ENCODE data around the gene NXN. TPM values are rescaled to one million over a fixed set of nuclear protein-coding genes. Genes with fewer than 3 reads are reported as not detected.
"Not testable (repeated sequence)": the region's sequence is repeated elsewhere in the genome, so short reads cannot be mapped to it uniquely, and the experiment has no call there.

Gene NXN
- total RNA-seq, 1 donor from 2014 or later, result 0.52 TPM

DNA sequence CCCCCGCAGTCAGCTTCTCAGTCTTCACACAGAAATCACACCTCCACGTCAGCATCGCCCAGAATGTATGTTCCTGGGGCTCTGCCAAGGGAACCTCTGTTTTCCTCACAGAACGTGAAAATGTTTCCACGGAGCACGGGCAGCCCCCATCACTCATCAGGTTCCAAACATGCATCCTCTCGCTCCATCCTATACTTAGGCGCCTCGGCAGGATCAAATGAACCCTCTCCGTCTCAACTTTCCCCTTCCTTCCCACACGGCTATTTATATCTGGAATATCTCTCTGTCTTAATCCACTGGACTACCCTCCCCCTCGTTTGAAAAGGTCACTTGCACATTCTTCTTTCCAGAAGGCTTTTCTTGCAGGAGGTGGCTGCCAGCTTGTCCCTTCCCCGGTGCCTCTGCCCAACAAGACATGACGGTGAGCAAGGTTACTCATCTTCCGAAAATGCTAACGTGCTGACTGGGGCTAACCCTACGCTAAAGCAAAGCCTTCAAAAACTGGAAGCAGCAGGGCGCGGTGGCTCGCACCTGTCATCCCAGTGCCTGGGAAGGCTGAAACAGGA is 21.6 kb downstream of the NXN start:
- intact Hi-C loops (cut with micrococcal nuclease), result no loop called here

DNA sequence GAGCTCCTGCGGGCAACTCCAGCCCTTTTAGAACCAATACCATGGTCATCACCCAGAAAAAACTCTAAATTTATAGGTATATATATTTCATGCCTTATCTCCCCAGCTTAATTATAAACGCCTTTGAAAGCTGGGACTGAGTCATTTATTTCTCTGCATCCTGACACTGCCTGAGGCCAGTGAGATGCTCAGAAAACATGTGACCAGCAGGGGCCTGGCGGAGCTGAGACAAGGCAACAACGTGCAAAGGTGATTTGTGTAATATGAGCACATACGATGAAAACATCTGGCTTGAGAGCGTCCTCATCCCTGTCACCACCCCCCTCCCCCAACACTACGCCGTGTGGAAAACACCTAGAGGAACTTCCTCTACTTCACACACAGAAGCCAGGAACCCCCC is 22.7 kb downstream of the NXN start:
- intact Hi-C loops (cut with micrococcal nuclease), result no loop called here

DNA sequence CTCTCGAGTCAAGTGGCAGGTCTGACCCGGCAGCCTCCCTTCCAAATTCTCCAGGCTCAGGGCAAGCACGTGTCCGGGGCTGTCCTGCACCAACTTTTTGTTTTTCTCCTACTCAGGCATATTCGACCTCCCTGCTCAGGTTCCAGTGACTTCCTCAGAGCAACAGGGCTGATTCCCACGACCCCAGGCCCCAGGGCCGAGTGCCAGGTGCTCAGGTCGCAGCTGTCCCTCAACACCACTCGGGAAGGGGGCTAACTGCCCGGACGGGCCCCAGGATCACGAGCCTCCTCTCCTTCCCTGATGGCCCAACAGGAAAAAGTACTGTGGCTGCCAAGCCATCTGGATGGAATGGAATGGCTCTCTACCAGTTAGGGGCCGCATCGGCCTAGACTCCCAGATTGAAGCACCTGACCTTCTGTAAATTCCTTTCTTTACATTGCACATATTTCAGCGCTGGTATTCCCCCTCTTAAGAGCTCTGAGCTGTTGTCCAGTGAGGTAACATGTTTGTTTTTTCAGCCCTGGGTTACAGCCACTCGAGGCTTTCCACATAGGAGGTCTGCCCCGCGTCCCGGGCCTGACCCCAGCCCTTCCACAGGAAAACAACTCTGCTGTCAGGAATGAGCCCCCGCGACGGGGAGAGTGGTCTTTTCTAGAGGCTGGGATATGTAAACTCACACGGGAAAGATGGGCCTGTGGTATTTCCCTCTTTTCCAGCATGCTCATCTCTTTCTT is 25.0 kb downstream of the NXN start:
- intact Hi-C loops (cut with micrococcal nuclease), result no loop called here

DNA sequence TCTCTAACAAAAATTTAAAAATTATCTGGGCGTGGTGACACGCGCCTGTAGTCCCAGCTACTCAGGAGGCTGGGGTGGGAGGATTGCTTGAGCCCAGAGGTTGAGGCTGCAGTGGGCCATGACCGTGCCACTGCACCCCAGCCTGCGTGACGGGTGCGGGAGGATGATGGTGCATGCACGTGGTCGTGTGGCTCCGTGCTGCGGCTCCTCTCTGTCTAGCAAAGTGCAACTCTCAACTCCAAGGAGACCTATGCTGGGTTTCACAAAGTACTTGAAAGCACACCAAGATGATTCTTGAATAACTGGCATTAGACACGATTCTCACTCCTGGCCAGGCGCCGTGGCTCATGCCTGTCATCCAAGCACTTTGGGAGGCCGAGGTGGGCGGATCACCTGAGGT is 25.8 kb downstream of the NXN start:
- intact Hi-C loops (cut with micrococcal nuclease), result no loop called here

DNA sequence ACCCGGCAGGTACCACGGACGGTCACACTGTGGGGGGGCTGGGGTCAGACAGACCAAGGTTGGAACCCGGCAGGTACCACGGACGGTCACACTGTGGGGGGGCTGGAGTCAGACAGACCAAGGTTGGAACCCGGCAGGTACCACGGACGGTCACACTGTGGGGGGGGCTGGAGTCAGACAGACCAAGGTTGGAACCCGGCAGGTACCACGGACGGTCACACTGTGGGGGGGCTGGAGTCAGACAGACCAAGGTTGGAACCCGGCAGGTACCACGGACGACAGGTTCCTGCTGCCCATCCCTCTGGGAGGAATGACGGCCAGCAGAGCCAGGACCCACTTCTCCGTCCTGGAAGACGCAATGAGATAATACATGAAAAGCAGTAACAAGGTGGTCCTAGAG is 27.0 kb downstream of the NXN start:
- intact Hi-C loops (cut with micrococcal nuclease), result not testable (repeated sequence)

DNA sequence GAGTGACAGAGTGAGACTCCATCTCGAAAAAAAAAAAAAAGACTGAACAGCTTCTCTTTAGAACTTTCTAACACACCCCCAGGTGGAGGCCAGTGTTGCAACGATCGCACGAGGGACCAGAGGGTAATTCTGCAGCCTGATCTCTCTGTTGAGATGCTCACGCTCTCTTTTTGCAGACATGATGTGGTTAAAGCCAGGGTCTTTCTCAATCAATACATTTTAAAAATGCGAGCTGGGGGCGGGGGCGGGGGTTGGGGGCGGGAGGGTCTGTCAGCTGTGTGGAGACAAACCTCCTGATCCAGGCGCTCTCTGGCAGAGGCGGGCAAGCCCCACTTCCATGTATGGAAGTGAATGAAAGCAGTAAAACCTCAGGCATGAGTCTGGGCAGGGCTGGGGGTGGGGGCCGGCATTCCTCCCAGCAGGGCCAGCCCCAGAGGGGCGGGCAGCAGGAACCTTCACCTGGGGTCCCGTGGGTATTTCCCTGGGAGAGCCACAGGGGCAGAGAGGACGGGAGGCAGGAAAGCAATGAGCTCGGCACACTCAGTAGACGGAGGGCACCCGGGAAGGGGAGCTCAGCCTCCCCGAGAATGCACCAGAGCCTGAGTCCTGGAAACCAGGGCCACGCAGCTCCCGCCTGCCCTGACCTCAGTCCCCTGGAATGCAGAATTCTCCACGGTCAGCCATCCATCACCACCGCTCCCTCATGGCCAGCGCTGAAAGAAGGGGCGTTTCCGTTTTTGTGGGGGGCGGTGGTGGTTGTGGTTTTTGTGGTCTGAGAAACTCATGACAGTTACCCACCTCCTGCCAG is 28.0 kb downstream of the NXN start:
- intact Hi-C loops (cut with micrococcal nuclease), result no loop called here

DNA sequence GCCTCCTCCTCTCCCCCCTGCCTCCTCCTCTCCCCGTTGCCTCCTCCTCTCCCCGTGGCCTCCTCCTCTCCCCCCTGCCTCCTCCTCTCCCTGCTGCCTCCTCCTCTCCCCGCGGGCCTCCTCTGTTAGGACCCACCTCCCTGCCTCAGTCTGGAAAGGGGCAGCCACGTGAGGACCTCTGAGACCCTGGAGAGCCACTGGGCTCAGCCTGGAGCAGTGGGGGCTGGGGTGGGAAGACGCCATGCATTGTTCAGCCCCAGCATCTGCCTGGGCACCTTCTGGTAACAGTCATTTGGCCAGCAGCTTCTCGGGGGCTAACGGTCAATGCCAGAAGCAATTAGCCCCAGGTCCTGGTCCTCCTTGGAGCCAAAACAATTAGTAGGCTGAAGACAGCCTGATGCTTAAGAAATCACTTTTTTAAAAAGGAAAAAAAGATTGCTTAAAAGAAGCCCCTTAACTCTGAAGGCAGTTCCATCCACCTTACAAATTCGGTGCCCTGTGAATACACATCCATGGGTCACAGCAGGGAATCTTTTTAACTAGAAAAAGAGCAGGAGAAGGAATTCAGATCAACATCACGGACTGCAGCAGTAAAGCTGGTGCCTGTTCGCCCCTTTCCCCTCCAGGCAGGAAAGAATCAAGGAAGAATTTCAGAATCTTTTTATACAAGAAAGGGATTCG is 29.8 kb downstream of the NXN start:
- intact Hi-C loops (cut with micrococcal nuclease), result no loop called here

DNA sequence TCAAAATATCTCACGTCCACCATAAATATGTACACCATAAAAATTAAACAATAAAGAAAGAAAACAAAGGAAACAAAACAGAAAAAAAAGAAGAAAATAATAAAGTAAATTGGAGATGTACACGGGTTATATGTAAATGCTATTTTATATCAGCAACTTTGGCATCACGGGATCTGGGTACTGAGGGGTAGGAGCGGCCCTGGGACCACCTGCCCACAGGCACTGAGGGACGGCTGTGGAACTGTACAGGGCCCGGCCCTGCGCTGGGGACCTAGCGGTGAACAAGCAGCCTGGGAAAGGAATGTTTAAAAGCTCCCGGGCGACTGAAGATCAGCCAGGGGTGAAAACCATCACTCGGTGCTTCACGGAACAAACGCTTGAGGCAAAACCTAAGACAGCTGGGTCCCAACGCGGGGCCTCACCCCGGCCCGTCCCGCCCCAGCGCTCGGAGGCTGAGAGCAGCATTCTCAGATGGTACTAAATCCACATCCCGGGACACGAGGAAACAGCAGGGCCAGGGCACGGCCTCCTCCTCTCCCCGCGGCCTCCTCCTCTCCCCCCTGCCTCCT is 31.2 kb downstream of the NXN start:
- intact Hi-C loops (cut with micrococcal nuclease), result no loop called here

DNA sequence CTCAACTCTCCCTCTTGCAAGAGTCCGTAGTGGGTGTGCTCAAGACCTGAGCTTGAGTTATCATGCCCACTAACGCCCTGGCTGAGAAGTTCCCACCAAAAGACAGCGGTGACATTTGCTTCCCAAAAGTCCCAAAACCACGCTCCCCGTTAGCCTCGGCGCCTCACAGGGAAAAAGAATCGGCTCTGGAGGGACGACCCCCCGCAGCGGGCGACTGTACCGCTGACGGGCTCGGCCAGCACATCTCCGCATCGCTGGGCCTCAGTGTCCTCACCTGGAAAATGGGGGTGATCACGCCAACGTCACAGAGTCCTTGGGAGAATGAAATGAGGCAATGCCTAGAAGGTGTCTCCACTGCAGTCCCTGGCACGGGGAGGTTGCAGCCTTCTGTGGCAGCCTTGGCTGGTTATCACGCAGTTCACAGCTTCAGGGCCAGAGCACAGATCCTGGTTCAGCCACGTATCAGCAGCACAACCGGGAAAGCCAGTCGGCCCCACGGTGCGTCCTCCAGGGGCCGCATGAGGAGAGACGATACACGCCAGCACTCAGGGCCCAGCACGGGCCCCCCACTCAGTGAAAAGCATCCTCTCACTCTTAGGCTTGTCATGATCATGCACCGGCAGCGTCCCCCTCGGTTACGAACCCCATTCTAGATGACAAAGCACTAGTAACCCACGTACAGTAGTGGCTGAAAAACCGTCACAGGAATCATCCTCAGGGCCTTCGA is 32.9 kb downstream of the NXN start:
- intact Hi-C loops (cut with micrococcal nuclease), result no loop called here

DNA sequence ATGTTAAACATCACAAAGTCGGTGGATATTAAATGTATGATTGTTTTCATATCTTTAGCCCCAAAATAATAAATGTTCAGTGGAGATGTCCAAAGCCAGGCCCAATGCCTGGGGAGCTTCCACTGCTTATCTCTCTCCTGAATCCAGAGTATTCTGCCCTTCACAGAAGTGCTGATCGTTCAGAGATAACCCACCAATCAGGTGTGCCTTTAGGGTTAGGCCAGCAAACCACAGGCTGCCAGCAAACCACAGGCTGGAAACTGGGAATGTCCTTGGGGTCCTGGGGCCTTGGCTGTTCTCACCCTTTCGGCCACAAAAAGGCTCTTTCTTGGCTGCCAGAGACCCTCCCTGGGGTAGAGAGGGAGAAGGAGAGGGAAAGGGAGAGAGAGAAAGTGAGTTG is 33.9 kb downstream of the NXN start:
- intact Hi-C loops (cut with micrococcal nuclease), result no loop called here

DNA sequence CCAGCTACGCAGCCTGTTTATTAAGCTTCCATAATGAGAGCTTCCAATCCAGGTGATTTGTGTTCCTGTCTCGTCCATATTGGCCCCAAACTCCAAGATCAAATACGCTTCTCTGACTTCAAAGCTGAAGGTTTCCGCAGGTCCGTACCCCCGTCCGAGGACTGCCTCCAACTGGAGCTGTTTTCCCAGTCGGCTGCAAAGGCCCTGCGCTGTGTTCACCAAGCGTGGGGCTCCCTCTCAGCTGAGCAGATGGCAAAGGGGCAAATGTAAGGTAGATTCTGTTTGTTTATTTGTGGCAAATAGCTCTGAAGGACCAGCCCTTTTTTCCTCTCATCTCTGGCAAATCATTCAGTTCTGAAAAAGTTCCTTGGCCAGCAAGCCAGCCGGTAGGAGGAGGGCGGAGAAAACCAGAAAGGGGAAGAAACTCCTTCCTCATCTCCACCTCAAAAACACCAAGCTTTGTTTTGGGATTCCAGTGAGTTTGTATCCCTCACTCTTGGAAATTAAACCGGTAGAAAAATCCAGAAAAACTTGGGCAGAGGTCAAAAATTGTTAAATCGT is 35.2 kb downstream of the NXN start:
- intact Hi-C loops (cut with micrococcal nuclease), result no loop called here

DNA sequence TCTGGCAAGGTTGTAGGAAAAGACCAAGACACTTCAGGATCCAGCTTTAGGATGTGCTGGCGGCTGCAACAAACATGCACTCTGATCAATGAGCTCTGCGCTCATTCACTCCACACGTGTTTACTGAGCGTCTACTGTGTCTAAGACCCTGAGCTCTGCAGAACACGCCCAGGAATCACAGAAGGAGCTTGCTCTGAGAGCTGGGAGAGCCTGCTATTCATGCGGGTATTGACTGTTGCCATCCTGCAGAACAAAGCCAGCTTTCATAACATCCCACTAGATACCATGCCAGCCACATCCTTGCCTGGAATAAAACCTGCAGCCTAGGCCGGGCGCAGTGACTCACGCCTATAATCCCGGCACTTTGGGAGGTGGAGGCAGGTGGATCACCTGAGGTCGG is 44.1 kb downstream of the NXN start:
- intact Hi-C loops (cut with micrococcal nuclease), result no loop called here

DNA sequence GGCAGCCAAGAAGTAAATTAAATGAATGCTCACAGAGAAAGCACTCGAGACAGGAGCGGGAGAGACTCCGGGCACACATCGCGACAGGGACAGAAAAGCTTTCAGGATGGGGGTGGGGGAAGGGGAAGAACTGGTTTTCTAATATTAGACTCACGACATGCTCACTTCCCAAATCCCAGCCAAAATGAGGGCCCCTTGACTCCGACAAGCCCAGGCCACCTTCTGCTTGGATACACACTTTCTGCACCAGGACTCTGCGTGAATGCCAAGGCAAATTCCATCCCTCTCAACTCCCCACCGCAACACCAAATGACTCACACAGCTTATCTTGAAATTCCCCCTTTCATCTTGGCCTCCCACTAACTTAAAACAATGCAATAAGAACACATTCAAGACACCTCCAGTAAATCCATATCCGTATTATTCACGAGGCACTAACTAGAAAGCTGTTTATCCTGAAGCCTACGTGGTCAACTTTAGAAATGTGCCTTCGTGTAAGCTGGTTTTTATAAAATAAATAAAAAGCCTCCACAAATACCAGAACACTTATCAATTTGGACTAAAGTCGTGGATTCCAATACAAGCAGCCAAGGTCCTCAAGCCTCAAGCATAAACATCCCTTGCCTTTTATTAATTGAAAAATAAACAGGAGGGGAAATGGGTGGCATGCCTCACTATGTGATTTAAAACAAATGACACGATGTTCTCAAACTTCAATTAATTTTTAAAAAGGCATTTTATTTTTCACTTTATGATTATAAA is 46.1 kb downstream of the NXN start:
- intact Hi-C loops (cut with micrococcal nuclease), result no loop called here

DNA sequence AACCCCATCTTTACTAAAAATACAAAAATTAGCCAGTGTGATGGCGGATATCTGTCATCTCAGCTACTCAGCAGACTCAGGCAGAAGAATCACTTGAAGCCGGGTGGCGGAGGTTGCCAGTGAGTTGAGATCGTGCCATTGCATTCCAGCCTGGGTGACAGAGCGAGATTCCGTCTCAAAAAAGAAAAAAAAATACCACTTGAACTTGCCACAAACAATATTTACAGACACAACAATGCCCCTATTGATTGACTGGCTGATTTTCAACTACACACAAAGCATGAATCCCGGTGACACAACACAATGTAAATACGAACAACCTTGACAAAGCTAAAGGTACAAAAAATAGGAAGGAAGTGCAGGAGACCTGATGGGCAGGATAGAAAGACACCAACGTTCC is 49.3 kb downstream of the NXN start:
- intact Hi-C loops (cut with micrococcal nuclease), result no loop called here

DNA sequence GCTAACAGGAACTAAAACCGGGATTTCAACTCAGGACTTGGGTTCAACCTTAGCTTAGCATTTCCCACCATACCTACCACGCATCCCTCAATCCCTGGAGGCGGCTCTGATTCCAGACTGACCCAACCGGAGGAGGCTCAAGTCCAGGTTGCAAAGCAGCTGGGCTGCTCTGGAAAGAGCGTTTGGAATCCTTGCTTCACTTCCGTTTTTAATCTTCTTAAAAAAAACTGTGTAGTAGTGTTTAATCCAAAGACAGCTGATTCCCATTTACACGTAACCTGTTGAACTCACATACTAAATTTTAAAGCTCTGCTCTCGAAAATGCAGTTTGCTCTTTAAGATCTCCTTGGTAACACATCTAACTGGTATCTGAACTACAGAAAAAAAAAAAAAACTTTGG is 50.0 kb downstream of the NXN start:
- intact Hi-C loops (cut with micrococcal nuclease), result no loop called here

DNA sequence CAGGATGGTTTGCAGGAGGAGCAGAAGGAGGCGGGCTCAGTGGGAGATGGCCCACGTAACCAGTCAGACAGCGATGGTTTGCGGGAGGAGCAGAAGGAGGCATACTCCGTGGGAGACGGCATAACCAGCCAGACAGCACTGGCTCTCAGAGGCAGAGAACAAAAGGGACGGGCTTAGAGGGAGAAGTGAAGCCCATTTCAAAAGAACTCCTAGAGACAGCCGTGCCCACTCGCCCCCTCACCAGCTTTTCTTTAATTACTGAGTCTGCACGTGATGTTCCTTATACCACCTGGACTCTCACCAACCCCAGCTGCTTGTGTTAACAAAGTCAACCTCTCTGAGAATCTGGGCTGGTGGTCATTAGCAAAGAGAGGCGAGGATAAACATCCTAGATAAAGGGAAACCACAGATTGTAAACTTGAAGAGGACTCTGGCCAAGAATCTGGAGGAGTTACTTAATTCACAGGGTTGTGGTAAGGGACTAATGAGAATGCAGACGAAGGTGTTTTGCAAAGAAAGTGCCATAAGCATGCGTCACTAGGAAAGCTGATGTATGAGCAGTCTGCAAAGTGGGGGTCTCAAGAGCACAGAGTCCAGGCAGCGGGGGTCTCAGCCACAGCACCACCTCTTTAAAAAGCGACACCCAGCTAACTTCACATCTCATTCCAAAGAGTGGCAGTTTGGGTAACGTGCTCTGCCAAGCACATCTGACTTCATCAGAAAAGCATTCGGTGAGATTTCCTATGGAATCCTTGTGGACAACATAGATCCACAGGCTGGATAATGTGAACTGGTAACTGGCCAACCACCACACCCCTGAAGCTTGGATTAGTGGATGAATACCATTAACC is 51.7 kb downstream of the NXN start:
- intact Hi-C loops (cut with micrococcal nuclease), result no loop called here

DNA sequence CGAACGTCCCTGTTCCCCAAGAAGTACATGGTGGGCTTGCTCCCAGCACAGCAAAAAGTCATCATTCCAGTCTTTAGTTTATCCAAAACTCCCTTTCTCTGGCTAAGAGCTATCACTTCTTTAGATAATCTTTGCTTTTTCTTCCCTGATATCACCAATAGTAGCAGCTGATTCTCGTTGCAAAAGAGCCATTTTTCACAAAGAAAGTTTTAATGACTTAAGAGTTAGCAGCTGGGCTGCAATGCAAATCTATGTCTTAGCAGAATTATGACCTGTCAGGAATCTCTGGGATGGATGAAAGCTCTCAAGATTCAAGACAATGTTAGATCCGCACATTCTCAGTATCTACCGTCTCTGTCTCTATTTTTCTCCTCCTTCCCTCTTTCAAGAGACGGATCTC is 53.8 kb downstream of the NXN start:
- intact Hi-C loops (cut with micrococcal nuclease), result no loop called here

DNA sequence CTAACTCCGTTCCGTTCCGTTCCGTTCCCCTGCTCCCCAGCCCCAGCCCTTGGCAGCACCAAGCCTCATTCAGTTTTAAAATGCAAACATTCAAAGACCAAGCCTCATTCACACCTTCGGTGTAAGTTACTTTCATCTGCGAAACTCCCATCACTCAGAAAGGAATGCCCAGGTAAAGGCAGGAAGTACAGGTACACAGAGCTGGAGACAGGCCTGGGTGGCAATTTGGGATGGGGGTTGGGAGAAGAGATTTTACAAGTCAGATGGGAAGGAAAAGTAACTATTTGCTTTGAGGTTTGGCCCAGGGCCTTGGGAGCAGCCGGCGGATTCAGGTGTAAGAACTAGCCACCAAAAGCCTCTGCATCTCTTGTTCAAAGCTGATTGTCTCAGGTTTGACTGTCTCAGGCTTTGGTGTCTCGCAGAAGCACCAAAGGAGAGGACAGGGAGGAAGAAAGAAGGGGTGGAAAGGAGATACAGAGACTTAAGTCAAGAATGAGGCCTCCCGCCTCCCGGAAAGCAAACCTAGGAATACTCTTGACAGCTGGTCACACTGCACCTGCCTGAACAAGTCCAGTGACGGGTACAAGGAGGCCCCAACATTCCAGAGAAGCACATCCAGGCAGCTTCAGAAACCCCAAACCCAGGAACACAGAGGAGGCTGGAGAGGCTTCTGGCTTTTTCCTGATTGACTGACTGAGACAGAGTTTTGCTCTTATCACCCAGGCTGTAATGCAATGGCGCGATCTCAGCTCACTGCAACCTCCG is 54.7 kb downstream of the NXN start:
- intact Hi-C loops (cut with micrococcal nuclease), result no loop called here

All from T-helper 2 cell treated with Interferon-gamma antibody and Interleukin-4, amounts not matched to agents 100 ng/mL and 5 ng/mL, for 36 hours (primary cell).